GM18870 (cell line): ENCODE measurements around the gene TMEM87A.
A peak's percentile ranks its signal among the peaks of the same experiment; 100 is the strongest.
"Not testable (repeated sequence)": the region's sequence is repeated elsewhere in the genome, so short reads cannot be mapped to it uniquely, and the experiment has no call there.

Source experiments
- ATAC-seq: cut with Tn5 transposase; IDR thresholded peaks from one replicate; pipeline ENCODE4 v1.9.1; 2021; ENCODE audit warnings: moderate library complexity; ENCODE audit not compliant: unreplicated experiment

The TMEM87A gene, protein sequence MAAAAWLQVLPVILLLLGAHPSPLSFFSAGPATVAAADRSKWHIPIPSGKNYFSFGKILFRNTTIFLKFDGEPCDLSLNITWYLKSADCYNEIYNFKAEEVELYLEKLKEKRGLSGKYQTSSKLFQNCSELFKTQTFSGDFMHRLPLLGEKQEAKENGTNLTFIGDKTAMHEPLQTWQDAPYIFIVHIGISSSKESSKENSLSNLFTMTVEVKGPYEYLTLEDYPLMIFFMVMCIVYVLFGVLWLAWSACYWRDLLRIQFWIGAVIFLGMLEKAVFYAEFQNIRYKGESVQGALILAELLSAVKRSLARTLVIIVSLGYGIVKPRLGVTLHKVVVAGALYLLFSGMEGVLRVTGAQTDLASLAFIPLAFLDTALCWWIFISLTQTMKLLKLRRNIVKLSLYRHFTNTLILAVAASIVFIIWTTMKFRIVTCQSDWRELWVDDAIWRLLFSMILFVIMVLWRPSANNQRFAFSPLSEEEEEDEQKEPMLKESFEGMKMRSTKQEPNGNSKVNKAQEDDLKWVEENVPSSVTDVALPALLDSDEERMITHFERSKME

DNA sequence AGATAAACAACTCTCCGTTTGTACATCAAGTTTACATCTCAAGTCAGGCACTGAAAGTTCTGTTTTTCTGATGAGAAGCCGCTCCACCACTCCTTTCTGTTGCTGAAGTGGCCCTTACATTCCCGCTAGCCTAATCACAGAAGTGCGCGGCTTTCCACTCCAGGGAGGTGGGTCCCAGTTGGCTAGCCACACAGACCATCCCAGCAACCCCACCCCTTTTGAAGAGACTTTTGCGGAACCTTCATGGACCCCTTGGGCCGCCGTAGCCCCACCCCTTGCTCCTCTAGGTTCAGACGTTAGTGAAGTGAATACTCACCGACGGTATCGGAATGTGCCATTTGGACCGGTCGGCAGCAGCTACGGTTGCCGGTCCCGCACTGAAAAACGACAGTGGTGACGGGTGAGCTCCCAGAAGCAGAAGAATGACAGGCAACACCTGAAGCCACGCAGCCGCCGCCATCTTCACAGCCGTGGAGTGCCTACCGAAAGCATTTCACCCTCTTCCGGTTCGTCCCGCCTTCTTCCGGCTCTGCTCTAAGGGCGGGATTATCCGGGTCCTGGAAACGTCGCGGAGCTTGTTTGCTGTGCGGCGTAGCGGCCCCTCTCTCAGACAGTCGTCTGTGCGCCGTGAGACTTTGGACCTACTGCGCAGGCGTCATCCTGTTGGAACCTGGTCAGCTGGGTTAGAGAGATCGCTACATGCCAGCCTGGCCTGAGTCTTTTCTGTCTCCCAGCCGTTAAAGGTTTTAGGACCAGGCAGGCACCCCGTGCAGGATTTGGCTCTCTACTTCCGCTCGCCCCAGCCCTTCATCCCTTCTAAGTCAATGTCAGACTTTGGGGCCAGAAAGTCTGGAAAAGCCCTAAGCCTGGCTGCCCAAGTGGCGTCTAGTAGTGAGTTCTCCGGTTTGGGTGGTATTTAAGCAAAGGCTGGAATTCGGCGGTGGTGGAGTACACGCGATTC is at the start of gene TMEM87A, which contains the start of gene GANC:
Gene TMEM87A, minus strand, starts transcription at position 495 of the 961 bp plus-strand sequence. Its CDS starts 35 bp downstream, at position 460.
Gene GANC, plus strand, starts transcription at position 263 of the 961 bp plus-strand sequence. CDS start 1,281 bp downstream, outside the sequence.
- peak; percentile 76 for ATAC-seq

DNA sequence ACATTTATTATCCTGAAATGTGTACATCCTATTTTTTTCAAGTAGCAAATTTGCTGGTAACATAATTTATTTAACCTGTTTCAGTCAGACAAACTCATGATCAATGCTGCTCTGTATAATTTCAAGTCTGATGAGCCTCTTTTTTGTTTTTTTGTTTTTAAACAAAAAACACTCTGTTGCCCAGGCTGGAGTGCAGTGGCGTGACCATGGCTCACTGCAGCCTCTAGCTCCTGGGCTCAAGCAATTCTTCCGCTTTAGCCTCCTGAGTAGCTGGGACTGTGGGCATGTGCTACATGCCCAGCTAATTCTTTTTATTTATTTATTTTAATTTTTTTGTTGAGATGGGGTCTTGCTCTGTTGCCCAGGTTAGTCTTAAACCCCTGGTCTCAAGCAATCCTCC is 46.0 kb upstream of the TMEM87A start:
- no peak for ATAC-seq

DNA sequence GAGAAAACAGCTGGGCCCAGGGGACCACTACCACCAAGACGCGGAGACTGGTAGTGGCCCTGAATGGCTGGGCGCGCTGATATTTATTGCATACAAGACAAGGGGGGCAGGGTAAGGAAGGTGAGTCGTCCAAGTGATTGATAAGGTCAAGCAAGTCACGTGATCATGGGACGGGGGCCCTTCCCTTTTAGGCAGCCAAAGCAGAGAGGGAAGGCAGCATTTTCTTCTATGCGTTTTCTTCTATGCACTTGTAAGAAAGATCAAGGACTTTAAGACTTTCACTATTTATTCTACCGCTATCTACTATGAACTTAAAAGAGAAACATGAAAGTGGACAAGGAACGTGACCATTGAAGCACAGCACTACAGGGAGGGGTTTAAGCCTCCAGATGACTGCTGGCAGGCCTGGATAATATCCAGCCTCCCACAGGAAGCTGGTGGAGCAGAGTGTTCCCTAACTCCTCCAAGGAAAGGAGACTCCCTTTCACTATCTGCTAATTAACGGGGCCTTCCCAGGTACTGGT is 43.1 kb upstream of the TMEM87A start:
- not testable (repeated sequence) for ATAC-seq

DNA sequence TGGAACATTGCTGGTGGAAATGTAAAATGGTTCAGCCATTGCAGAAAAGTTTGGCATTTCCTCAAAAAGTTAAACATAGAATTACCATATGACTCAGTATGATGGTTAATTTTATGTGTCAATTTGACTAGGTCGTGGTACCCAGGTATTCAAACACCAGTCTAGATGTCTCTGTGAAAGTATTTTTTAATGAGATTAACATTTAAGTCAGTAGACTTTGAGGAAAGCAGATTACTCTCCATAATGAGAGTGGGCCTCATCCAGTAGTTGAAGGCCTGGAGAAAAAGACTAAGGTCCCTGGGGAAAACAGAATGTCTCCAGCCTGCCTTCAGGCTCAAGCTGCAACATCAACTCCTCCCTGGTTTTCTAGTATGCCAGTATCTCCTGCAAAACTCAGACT is 42.3 kb upstream of the TMEM87A start:
- no peak for ATAC-seq

DNA sequence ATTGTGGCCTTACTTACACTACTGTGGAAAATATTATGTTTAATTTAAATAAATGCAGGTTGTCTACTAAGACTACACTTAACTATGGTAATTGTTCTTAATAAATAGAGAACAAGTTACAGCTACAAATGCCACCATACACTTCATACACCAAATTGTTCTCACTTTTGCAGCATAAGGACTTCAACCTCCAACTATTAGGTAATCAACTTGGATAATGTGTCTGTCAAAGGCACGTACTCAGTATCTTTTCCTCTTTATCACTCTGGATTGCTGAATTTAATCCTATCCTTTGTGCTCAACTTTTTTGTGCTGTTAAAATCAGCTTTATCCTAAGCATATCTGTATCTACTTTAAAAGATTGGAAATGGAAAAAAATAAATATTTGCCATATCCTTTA is 41.6 kb upstream of the TMEM87A start:
- no peak for ATAC-seq

DNA sequence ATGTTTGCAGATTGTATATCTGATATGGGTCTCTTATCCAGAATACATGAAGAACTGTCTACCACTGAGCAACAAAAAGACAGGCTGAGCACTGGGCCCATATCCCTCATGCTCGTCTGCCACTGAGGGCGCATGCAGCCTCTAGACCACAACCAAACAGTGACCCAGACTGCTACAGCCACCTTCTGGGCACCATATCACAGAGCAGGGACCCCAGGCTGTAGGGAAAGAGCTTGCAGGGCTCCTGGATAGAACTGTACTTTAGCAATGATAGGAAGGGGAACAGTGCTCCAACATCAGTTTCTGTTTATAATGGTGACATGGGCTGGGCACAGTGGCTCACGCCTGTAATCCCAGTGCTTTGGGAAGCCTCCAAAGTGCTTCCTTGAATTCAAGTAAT is 40.2 kb upstream of the TMEM87A start:
- ATAC-seq, result no peak

DNA sequence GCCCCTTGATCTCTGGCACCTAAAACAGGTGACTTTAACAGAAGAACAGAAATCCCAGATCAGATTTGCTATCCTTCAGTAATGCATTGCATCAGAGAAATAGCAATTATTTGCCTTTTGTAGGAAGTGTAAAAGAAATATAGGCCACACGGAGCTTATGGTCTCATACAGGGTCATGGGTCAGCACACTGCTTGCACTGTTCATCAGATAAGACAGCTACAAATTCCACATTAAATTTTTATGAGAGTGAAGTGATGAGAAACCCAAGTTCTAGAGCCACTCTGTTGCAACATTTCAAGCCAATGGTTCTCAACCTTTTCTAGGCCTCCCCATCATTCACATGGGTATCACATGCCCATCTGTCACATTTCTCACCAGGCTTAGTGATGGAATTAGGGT is 33.4 kb upstream of the TMEM87A start:
- ATAC-seq, result no peak

DNA sequence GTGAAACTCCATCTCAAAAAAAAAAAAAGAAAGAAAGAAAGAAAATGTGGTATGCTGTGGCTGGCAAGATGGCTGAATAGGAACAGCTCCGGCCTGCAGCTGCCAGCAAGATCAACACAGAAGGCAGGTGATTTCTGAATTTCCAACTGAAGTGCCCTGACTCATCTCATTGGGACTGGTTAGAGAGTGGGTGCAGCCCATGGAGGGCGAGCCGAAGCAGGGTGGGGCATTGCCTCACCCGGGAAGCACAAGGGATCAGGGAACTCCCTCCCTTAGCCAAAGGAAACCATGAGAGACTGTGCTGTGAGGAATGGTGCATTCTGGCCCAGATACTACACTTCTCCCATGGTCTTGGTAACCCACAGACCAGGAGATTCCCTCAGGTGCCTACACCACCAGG is 27.8 kb upstream of the TMEM87A start:
- not testable (repeated sequence) for ATAC-seq

DNA sequence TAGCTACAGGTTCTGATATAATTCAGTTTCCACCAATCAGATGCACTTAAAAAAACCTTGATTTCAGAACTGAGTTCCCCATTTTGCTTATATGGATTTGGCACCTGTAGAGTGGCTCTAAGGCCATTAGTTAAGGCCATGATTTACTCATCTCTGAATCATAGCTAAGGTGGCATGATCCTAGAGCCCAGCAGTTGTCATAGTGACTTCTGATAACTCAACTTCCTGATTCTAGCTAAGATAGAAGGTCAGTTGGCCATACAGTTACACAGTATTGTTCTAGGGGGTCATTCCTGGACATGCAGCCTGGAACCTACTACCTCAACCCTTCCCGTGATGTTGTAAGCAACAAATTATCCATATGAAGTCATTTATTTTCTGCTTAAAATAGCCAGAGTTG is 15.9 kb upstream of the TMEM87A start:
- no peak for ATAC-seq

DNA sequence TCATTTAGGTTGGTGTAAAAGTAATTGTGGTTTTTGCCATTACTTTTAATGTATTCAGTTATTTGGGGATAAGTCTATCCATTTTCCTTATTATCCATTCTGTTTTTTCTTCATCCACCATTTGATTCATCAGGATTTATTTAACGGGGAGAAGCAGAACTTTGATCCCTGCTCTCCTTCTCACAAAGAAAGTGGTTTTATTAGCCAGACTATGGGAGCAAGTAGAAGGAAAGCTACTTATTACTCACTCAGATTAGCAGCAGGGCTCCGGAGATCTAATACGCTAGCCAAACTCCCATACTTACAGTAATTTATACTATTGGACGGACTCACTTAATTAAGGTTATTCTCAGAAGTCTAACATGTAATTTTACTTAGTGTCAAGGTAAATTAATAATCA is 14.7 kb upstream of the TMEM87A start:
- ATAC-seq, result no peak

DNA sequence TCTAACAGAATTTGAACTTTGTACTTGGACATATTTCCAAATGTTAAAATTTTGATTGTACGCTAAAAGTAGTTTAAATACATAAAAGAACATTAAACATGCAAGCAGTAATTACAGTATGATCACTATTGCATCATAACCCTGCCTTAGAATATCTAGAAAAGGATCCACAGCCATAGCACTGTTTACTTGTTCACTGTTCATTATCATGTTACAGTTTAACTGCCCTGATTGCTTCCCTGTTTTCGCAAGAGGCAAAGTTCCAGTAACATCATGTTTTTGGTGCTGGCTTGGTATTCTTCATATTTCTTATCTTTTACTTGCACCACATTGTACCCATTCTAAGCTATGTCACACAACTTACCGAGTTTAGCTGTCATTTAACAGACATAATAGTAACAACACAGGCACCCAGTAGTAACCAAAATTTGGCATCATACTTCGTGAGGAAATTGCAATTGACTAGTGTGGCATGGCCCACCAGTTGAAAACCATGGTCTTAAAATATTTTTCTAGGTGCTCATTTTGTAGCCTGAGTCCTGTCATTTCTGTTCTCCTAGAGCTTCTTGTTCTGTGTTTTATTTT is 13.3 kb upstream of the TMEM87A start:
- ATAC-seq, result no peak

DNA sequence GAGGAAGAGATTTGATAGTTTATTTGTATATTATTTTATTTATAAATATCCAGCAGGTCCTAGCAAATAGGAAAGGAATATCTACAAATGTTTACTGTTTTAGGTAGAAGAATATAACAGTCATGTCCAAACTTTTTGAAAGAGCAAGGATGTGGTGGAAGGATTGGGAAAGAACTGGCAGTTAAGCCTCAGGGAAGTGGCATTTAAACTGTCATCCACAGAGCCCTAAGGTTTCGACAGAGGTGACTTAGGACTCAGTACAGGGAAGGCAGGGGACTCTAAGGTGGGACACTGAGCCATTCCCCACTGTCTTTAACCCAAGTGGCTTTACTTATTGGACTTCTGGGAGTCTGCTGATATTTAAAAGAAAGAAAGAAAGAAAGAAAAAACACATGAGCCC is 11.8 kb upstream of the TMEM87A start:
- no peak for ATAC-seq

DNA sequence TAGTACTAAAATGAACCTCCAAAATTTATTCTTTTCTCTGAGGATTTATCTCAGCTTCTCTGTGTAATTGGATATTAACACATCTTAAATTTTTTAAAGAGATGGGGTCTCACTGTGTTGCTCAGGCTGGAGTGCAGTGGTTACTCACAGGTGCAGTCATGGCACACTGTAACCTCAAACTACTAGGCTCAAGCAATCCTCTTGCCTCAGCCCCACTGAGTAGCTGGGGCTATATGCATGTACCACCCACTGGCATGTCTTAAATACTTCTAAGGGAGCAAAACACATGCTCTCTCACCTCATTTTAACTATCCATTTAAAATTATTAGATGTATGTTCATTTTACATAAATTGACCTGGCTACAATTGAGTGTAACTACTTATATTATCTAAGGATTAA is 11.3 kb upstream of the TMEM87A start:
- no peak for ATAC-seq

DNA sequence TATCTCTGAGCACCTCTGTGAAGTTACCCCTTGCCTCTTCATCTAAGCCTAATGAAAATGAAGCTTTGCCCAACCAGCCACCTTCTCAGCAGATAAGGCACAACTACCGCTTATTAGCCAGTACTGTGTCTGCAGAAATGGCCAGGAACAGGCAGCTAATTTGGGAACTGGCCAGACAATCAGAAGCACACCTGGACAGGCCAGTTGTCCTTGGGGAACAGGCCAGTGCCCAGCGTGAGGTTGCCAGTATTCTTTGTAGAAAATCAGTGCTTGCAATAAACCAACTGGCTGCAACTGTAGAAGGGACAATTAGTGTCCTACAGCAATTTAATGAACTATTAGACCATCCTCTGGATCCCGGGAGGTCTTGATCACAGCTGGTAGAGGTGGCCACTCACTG is 10.4 kb upstream of the TMEM87A start:
- ATAC-seq, result no peak

DNA sequence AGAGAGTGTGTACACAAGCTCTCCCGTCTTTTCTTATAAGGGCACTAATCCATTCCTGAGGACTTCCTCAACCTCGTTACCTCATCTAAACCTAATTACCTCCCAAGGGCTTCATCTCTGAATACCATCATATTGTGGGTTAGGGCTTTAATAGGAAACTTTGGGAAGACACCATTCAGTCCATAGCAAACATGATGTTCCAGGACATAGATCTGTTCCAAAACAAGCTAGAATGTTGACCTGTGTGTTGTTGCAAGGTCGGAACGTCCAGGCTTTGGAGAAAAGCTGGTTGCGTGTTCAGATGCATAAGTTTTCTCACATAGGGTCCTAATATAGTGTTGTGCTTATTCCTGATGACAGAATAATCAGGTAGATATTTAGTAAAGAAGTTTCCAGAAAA is 9.7 kb upstream of the TMEM87A start:
- ATAC-seq, result no peak

DNA sequence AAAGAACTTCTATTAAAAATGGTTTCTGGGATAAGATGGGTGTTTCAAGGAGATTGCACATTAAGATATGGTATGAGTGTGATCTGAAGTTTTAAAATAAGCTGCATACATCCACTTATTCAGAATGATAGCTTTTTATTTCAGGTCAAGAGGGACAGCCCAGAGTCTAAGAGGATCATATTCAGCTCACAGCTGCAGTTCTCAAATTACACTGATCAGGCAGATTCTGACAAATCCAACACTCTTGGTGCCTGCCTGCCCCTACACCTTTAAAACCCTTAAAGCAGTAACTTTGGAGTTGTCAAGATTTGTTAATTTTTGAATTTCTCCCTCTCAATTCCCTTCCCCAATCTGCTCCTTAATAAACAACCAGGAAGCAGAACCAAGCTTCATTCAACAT is 9.1 kb upstream of the TMEM87A start:
- ATAC-seq, result no peak

DNA sequence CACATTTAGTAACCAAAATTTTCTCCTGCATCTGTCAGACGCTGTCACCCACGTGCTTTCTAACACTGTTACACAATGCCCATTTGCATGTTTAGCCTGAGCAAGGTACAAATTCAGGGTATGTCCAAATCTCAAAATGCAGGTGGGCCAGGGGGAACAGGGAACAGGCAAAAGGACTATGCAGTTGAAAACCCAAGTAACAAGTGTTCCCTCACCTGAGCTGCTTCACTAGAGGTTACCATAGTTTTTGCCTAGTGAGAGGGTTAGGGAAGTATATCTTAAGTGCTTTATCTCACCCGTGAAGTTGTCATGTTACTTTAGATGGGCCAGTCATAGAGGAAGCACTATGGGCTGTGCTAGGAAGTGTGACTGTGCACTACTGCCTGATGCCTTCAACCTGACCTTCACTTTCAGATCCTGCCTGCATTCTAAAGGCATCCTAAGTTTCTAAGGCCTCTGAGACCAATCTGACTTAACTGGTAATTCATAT is 6.0 kb upstream of the TMEM87A start:
- ATAC-seq, result no peak

DNA sequence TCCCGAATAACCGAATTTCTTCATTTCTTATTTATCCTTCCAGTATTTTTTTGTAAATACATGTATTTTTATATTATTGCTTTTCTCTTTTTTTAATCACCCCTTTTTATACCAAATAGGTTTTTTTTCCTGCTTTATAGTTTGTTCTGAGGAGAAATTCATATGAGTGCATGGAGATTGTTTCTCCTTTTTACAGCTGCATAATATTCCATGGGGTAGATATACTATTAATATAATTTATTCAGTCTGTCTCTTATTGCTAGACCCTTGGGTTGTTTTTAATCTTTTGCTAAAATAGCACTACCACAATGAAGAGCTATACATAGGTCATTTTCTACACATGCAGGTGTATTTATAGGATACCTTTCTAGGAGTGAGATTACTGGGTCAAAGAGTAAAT is 3.5 kb upstream of the TMEM87A start:
- no peak for ATAC-seq

DNA sequence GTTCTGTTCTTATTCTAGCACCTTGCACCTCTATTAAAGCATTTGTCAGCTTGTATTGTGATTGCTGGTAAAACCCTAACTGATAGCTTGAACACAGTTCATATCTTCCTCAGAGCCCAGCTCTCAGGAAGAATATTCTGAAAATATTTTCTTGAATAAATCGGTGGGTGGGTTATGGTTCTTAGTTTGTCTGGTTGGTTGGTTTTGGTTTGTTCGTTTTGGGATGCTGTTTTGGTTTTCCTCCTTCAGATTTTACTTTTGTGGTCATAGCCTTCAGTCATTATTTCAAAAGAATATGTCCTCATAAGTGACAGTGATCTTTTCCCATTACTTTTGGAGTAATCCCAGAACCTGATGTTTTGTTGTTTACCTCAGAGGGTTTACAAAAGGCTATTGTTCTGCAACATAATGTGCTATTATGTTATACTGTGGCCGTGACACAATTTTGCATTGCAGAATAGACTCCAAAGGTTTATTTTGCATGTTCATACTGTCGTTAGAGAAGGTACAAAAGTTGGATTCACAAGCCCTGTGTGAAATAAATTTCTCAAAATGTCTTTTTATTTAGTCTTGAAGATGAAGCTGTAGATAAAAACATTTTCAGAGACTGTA is 2.7 kb upstream of the TMEM87A start:
- ATAC-seq, result no peak

DNA sequence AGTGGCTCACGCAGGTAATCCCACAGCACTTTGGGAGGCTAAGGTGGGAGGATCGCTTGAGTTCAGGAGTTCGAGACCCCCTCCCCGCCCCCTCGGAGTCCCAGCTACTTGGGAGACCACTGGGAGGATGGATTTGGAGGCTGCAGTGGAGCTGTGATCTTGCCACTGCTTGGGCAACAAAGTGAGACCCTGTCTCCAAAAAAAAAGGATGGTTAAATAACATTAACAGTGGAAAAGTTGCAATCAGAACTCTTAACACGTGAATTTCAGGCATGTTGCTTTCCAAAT is 1.4 kb upstream of the TMEM87A start:
- ATAC-seq, result no peak
